B cell (primary cell): Measurements from ENCODE around the gene PLCXD3. TPM values are rescaled to one million over a fixed set of nuclear protein-coding genes. Genes with fewer than 3 reads are reported as not detected.

Experiments used
- ATAC-seq: fragments of 200-7000 bp; cut with Tn5 transposase; one replicate; pipeline ENCODE4 v1.10.0; 2021; ENCODE audit warnings: low read depth, mild to moderate bottlenecking, moderate number of reproducible peaks, moderate library complexity
- CTCF ChIA-PET: fragments of 350-600 bp; sonication (Branson Sonifier 250); formaldehyde crosslinking; loops from one replicate; lab custom pipeline; 2021; ENCODE audit warnings: antibody characterized with exemption, inconsistent platforms; lab: Charles Lee
- POLR2A ChIA-PET: fragments of 350-600 bp; sonication (Branson Sonifier 250); formaldehyde crosslinking; loops from one replicate; lab custom pipeline; 2021; ENCODE audit warnings: antibody characterized with exemption; lab: Charles Lee
- DNase-seq: peaks from one replicate; pipeline ENCODE4 v3.0.0; 2013
- H2AFZ ChIP-seq: 2 replicates; pipeline ENCODE4 v1.6.1; 2012; ENCODE audit warnings: mild to moderate bottlenecking, low read depth, low read length; ENCODE audit not compliant: insufficient read depth, poor library complexity, severe bottlenecking
- H3K27ac ChIP-seq, 2 donors: 1 replicate in 1 of 2; 2 replicates in 1 of 2; pipeline ENCODE4 v1.5.1; 2012 to 2013; ENCODE audit warnings: low read length in 2 of 2, mild to moderate bottlenecking in 2 of 2, moderate library complexity in 1 of 2
- H3K27me3 ChIP-seq, 4 experiments: fragments of 200-600 bp in 1 of 4; sonication (generic) in 1 of 4; replicated peaks in 1 of 4; 1 replicate in 2 of 4; 2 replicates in 2 of 4; pipeline versions ENCODE4 v1.6.1 to v1.7.0; 2013 to 2016; ENCODE audit warnings: low read length in 3 of 4, mild to moderate bottlenecking in 2 of 4, mixed read lengths in 1 of 4, moderate library complexity in 1 of 4; ENCODE audit not compliant: insufficient read depth in 4 of 4, control insufficient read depth in 3 of 4; ENCODE audit errors: control extremely low read depth in 1 of 4
- H3K36me3 ChIP-seq, 2 experiments: replicated peaks in 1 of 2; 1 replicate in 1 of 2; 2 replicates in 1 of 2; pipeline versions ENCODE4 v1.6.1 to v1.7.1; 2013; ENCODE audit warnings: low read length in 1 of 2; ENCODE audit not compliant: insufficient read depth in 2 of 2, control insufficient read depth in 1 of 2; ENCODE audit errors: control extremely low read depth in 1 of 2, extremely low read depth in 1 of 2
- H3K4me1 ChIP-seq, 2 donors: fragments of 200-600 bp in 1 of 2; sonication (generic) in 1 of 2; 1 replicate in 1 of 2; 2 replicates in 1 of 2; pipeline versions ENCODE4 v1.5.1 to v1.6.1; 2013 to 2017; ENCODE audit warnings: low read length in 2 of 2; ENCODE audit not compliant: control insufficient read depth in 2 of 2, insufficient read depth in 2 of 2
- H3K4me2 ChIP-seq: replicated peaks from 2 replicates; pipeline ENCODE3; 2012; ENCODE audit warnings: mild to moderate bottlenecking, low read depth, low read length; ENCODE audit not compliant: poor library complexity, severe bottlenecking
- H3K4me3 ChIP-seq, 5 experiments: fragments of 200-600 bp in 1 of 5; sonication (generic) in 1 of 5; 1 replicate in 3 of 5; 2 replicates in 2 of 5; pipeline versions ENCODE4 v1.5.1 to v1.7.0; 2011 to 2016; ENCODE audit warnings: low read length in 4 of 5, mild to moderate bottlenecking in 4 of 5, low read depth in 2 of 5, control low read depth in 1 of 5, moderate library complexity in 1 of 5; ENCODE audit not compliant: insufficient read depth in 1 of 5; ENCODE audit errors: control extremely low read depth in 1 of 5, extremely low read depth in 1 of 5
- H3K79me2 ChIP-seq: fragments of 200-600 bp; sonication (generic); one replicate; pipeline ENCODE4 v1.6.0; 2016; ENCODE audit warnings: low read length; ENCODE audit not compliant: control insufficient read depth, insufficient read depth
- H3K9ac ChIP-seq: fragments of 200-600 bp; sonication (generic); 2 replicates; pipeline ENCODE4 v1.6.1; 2017; ENCODE audit warnings: mild to moderate bottlenecking, low read length, moderate library complexity
- H3K9me3 ChIP-seq, 3 donors: one replicate each; pipeline versions ENCODE4 v1.6.1 to v1.7.1; 2013; ENCODE audit warnings: low read length in 2 of 3; ENCODE audit not compliant: control insufficient read depth in 2 of 3, insufficient read depth in 1 of 3; ENCODE audit errors: control extremely low read depth in 1 of 3
- H4K20me1 ChIP-seq: 2 replicates; pipeline ENCODE4 v1.6.0; 2012; ENCODE audit warnings: mild to moderate bottlenecking, low read length; ENCODE audit not compliant: insufficient read depth, control insufficient read depth, poor library complexity, severe bottlenecking
- H3K27ac Mint-ChIP-seq: one replicate; pipeline ENCODE4 v1.8.0; 2021; ENCODE audit warnings: mixed read lengths
- H3K27me3 Mint-ChIP-seq: one replicate; pipeline ENCODE4 v1.8.0; 2021; ENCODE audit warnings: mixed read lengths
- H3K4me1 Mint-ChIP-seq: one replicate; pipeline ENCODE4 v1.8.0; 2021; ENCODE audit warnings: mixed read lengths
- H3K4me3 Mint-ChIP-seq: one replicate; pipeline ENCODE4 v1.8.0; 2021; ENCODE audit warnings: mixed read lengths
- H3K9me3 Mint-ChIP-seq: one replicate; pipeline ENCODE4 v1.8.0; 2022; ENCODE audit warnings: mixed read lengths; ENCODE audit not compliant: insufficient read depth
- EZH2 ChIP-seq: IDR thresholded peaks from 2 replicates; pipeline ENCODE4 v1.6.1; 2012; ENCODE audit warnings: borderline replicate concordance, low read depth, mild to moderate bottlenecking, moderate library complexity, low read length; ENCODE audit not compliant: insufficient read depth, poor library complexity, severe bottlenecking
- WGBS: methylation state at CpG from one replicate; pipeline ENCODE4 v1.1.5; 2013; ENCODE audit warnings: missing lambda C conversion rate; ENCODE audit not compliant: insufficient coverage; 5-methylcytosine and 5-hydroxymethylcytosine counted together
- intact Hi-C: fragments of 100-400 bp; cut with micrococcal nuclease; formaldehyde crosslinking; loops from one replicate; pipeline ENCODE4 v1.10.0; 2022
- polyA plus RNA-seq: library from polyadenylated mRNA; depleted of rRNA; stranded (reverse); fragments of >200 nt; gene quantifications from 2 replicates; pipeline ENCODE4 v1.2.3, GENCODE V29; 2012
- total RNA-seq, 2 donors: library from RNA; stranded (reverse); fragments of 120-200 nt in 1 of 2; gene quantifications; 1 replicate in 1 of 2; 2 replicates in 1 of 2; pipeline versions ENCODE4 v1.2.3 to v1.2.4, GENCODE V29; 2013 to 2022
- TF ChIP-seq, protein P1 (sequence below): fragments of 200-600 bp; IDR thresholded peaks from one replicate; pipeline ENCODE4 v1.8.0; 2022; ENCODE audit warnings: antibody characterized with exemption, mild to moderate bottlenecking

Gene PLCXD3
- total and polyA plus RNA-seq, 2 donors (not counting 1 experiment from before 2014, with no cell fraction given): not detected

DNA sequence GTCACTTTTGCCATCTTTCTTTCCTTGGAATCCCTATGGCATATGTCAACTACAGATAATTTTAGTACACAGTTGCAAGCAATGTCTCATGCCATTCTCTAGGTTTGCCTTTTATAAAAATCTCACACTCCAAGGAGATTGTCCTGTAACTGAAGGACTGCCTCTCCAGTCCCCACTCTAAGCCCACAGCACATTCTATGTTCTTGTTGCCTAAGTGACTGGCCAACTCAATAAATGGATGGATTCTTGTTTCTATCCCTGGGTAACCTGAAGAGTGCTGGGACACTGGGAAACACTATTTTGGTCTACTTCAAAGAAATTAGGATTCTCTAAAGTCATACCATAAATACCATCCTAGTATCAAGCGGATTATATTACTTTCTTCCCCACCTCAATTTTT is 145.0 kb downstream of the PLCXD3 start:
- H3K27ac ChIP-seq: no peak overlapping the region
- H3K4me3 ChIP-seq: no peak overlapping the region
- no peaks in the 10 kb centered on the region for H3K27me3 ChIP-seq
- no peaks in the 10 kb centered on the region for H3K79me2 ChIP-seq
- H2AFZ ChIP-seq: no peak overlapping the region
- Mint-ChIP-seq H3K9me3 (no peaks in the 10 kb centered on the region), H3K4me3 (no peak overlapping the region), H3K27ac (no peak overlapping the region), H3K4me1 (no peaks in the 10 kb centered on the region), H3K27me3 (no peaks in the 10 kb centered on the region)
- H3K4me2 ChIP-seq: no peak overlapping the region
- H3K4me1 ChIP-seq: no peaks in the 10 kb centered on the region
- POLR2A ChIA-PET: no interaction called here
- H3K36me3 ChIP-seq: no peaks in the 10 kb centered on the region
- H3K9ac ChIP-seq: no peak overlapping the region
- WGBS: no CpG with 5 or more reads among the region's 1 CpG
- ATAC-seq (no peak), DNase-seq (no peak)
- no peaks in the 10 kb centered on the region for H4K20me1 ChIP-seq
- TF ChIP-seq, protein P1, sequence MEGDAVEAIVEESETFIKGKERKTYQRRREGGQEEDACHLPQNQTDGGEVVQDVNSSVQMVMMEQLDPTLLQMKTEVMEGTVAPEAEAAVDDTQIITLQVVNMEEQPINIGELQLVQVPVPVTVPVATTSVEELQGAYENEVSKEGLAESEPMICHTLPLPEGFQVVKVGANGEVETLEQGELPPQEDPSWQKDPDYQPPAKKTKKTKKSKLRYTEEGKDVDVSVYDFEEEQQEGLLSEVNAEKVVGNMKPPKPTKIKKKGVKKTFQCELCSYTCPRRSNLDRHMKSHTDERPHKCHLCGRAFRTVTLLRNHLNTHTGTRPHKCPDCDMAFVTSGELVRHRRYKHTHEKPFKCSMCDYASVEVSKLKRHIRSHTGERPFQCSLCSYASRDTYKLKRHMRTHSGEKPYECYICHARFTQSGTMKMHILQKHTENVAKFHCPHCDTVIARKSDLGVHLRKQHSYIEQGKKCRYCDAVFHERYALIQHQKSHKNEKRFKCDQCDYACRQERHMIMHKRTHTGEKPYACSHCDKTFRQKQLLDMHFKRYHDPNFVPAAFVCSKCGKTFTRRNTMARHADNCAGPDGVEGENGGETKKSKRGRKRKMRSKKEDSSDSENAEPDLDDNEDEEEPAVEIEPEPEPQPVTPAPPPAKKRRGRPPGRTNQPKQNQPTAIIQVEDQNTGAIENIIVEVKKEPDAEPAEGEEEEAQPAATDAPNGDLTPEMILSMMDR: no peak
- no peak for TF ChIP-seq EZH2
- H3K9me3 ChIP-seq: no peaks in the 10 kb centered on the region
- intact Hi-C loops: no loop called here
- CTCF ChIA-PET: no interaction called here

DNA sequence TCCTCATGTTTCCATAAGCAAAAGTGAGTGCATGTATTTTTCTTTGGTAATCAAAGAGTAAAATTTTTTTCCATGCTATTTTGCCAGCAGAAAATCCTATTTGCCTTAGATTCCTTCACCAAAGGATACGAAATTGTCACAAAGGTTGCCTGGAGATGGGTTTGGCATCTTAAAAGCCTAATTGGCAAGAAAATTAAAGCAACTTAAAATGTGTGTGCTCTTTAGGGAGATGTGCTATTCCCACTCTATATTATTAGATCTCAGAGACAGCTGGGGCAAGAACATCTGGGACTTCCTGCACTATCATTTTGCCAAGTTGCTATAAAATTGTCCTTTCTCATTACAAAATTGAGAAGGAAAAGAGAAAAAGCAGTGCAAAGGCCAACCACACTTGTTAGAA is 146.1 kb downstream of the PLCXD3 start:
- no peaks in the 10 kb centered on the region for H3K9me3 Mint-ChIP-seq
- intact Hi-C loops: no loop called here
- H3K4me3 Mint-ChIP-seq: no peak overlapping the region
- H3K27ac Mint-ChIP-seq: no peak overlapping the region
- CTCF ChIA-PET: no interaction called here
- Histone ChIP-seq H3K79me2 (no peaks in the 10 kb centered on the region), H3K4me3 (no peak overlapping the region), H3K4me2 (no peak overlapping the region), H3K4me1 (no peaks in the 10 kb centered on the region), H2AFZ (no peak overlapping the region), H3K9me3 (no peaks in the 10 kb centered on the region), H3K9ac (no peak overlapping the region), H3K27me3 (no peaks in the 10 kb centered on the region), H3K36me3 (no peaks in the 10 kb centered on the region), H3K27ac (no peak overlapping the region), H4K20me1 (no peaks in the 10 kb centered on the region)
- no peaks in the 10 kb centered on the region for H3K27me3 Mint-ChIP-seq
- POLR2A ChIA-PET: no interaction called here
- DNase-seq (no peak), ATAC-seq (no peak)
- H3K4me1 Mint-ChIP-seq: no peaks in the 10 kb centered on the region
- TF ChIP-seq, protein P1: no peak
- TF ChIP-seq EZH2: no peak
- whole genome bisulfite sequencing: no CpG with 5 or more reads among the region's 1 CpG
